A673 (cell line): ENCODE measurements around the gene PARD3.

Experiments
- EZH2 ChIP-seq: fragments of 200-600 bp; sonication (generic); IDR thresholded peaks from 2 replicates; pipeline ENCODE4 v1.6.1; 2017; ENCODE audit warnings: borderline replicate concordance, low read depth, mild to moderate bottlenecking, mixed read lengths, antibody characterized with exemption, low read length; ENCODE audit not compliant: poor library complexity, severe bottlenecking
- TF ChIP-seq, protein P1 (sequence below): fragments of 300-800, 200-600 bp; sonication (generic); conservative IDR thresholded peaks from 2 replicates; pipeline ENCODE4 v1.5.1; 2017; ENCODE audit warnings: low read depth, mild to moderate bottlenecking, antibody characterized with exemption, low read length, moderate library complexity, mixed read lengths

DNA sequence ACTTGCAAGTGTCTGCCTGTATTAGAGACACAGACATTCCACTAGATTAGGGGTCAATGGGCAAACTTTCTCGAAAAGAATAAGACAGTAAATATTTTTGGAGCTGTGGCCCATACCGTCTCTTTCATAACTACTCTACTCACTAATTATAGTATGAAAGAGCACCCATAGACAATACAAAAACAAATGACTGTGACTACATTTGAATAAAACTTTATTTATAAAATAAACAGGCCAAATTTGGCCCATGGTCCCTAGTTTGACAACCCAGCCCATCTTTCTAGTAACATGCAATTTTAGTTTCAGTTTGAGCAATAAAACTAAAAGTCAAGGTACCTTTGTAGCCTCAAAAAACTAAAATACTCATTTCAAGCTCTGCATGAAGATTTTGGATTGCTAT lies 294.6 kb downstream of the PARD3 start:
- TF ChIP-seq, protein P1, sequence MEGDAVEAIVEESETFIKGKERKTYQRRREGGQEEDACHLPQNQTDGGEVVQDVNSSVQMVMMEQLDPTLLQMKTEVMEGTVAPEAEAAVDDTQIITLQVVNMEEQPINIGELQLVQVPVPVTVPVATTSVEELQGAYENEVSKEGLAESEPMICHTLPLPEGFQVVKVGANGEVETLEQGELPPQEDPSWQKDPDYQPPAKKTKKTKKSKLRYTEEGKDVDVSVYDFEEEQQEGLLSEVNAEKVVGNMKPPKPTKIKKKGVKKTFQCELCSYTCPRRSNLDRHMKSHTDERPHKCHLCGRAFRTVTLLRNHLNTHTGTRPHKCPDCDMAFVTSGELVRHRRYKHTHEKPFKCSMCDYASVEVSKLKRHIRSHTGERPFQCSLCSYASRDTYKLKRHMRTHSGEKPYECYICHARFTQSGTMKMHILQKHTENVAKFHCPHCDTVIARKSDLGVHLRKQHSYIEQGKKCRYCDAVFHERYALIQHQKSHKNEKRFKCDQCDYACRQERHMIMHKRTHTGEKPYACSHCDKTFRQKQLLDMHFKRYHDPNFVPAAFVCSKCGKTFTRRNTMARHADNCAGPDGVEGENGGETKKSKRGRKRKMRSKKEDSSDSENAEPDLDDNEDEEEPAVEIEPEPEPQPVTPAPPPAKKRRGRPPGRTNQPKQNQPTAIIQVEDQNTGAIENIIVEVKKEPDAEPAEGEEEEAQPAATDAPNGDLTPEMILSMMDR: no peak
- no peak for TF ChIP-seq EZH2
